Endothelial cell (in vitro differentiated cells): ENCODE data around the gene NAV3. TPM values are rescaled to one million over a fixed set of nuclear protein-coding genes. Genes with fewer than 3 reads are reported as not detected.

Experiments used
- DNase-seq: peaks from one replicate; pipeline ENCODE4 v3.0.0; 2021; ENCODE audit warnings: low spot score
- H3K27ac Mint-ChIP-seq: one replicate; pipeline ENCODE4 v1.8.0; 2021; ENCODE audit warnings: mixed read lengths, inconsistent platforms; ENCODE audit not compliant: unreplicated experiment
- H3K27me3 Mint-ChIP-seq: one replicate; pipeline ENCODE4 v1.8.0; 2021; ENCODE audit warnings: mild to moderate bottlenecking, moderate library complexity, mixed read lengths, inconsistent platforms; ENCODE audit not compliant: unreplicated experiment
- H3K36me3 Mint-ChIP-seq: one replicate; pipeline ENCODE4 v1.8.0; 2021; ENCODE audit warnings: mild to moderate bottlenecking, low read depth, mixed read lengths, inconsistent platforms; ENCODE audit not compliant: unreplicated experiment
- H3K4me1 Mint-ChIP-seq: one replicate; pipeline ENCODE4 v1.8.0; 2021; ENCODE audit warnings: mild to moderate bottlenecking, mixed read lengths, inconsistent platforms; ENCODE audit not compliant: unreplicated experiment
- H3K4me3 Mint-ChIP-seq: one replicate; pipeline ENCODE4 v1.8.0; 2021; ENCODE audit warnings: mild to moderate bottlenecking, mixed read lengths, inconsistent platforms; ENCODE audit not compliant: unreplicated experiment
- H3K9me3 Mint-ChIP-seq: one replicate; pipeline ENCODE4 v1.8.0; 2021; ENCODE audit warnings: mixed read lengths, inconsistent platforms; ENCODE audit not compliant: unreplicated experiment
- CTCF ChIP-seq: fragments of 200-600 bp; sonication (generic); IDR thresholded peaks from one replicate; pipeline ENCODE4 v1.5.0; 2021; ENCODE audit warnings: antibody characterized with exemption; ENCODE audit not compliant: unreplicated experiment
- total RNA-seq: library from RNA; stranded (reverse); fragmentation: NEBNext Ultra II Directional; extraction: Animal tissue kit (Norgen Biotek cat#: 25700); gene quantifications from one replicate; pipeline ENCODE4 v1.2.1, GENCODE V29; 2021; ENCODE audit not compliant: unreplicated experiment

Gene NAV3
- total RNA-seq, 1 donor from 2014 or later, result 20.3 TPM

GRCh38 chr12:78210506-78210860 lies 379.8 kb downstream of the NAV3 start:
- Mint-ChIP-seq H3K4me3 (no peak overlapping the region), H3K4me1 (no peaks in the 10 kb centered on the region), H3K27me3 (peaks cover 1% of the 10 kb centered on the region), H3K27ac (no peak overlapping the region), H3K36me3 (no peaks in the 10 kb centered on the region), H3K9me3 (no peaks in the 10 kb centered on the region)
- no peak for TF ChIP-seq CTCF
- DNase-seq, result no peak

GRCh38 chr12:78210894-78211302 lies 380.2 kb downstream of the NAV3 start:
- no peak for DNase-seq
- no peaks in the 10 kb centered on the region for H3K4me1 Mint-ChIP-seq

GRCh38 chr12:78220811-78221210 lies 390.1 kb downstream of the NAV3 start:
- DNase-seq, result no peak
- TF ChIP-seq CTCF, result no peak
- Mint-ChIP-seq H3K4me1 (no peaks in the 10 kb centered on the region), H3K9me3 (no peaks in the 10 kb centered on the region), H3K27me3 (no peaks in the 10 kb centered on the region), H3K36me3 (no peaks in the 10 kb centered on the region), H3K27ac (no peak overlapping the region), H3K4me3 (no peak overlapping the region)

More at GRCh38 chr12:78210894-78211302, 380.2 kb downstream of the NAV3 start:
- peaks cover 1% of the 10 kb centered on the region for H3K27me3 Mint-ChIP-seq
- H3K27ac Mint-ChIP-seq, result no peak overlapping the region
- no peak for TF ChIP-seq CTCF
- H3K4me3 Mint-ChIP-seq, result no peak overlapping the region
- H3K9me3 Mint-ChIP-seq, result no peaks in the 10 kb centered on the region
- no peaks in the 10 kb centered on the region for H3K36me3 Mint-ChIP-seq

- no peaks in the 10 kb centered on the region for H3K9me3 Mint-ChIP-seq
- TF ChIP-seq CTCF, result no peak
- DNase-seq, result no peak
- H3K36me3 Mint-ChIP-seq, result no peaks in the 10 kb centered on the region
- H3K4me3 Mint-ChIP-seq, result no peak overlapping the region
- H3K27ac Mint-ChIP-seq, result no peak overlapping the region
- peaks cover under 1% of the 10 kb centered on the region for H3K4me1 Mint-ChIP-seq
- H3K27me3 Mint-ChIP-seq, result no peaks in the 10 kb centered on the region
These were observed 393.5 kb downstream of the NAV3 start for GRCh38 chr12:78224154-78224553.

GRCh38 chr12:78226763-78227162 lies 396.1 kb downstream of the NAV3 start:
- H3K36me3 Mint-ChIP-seq, result no peaks in the 10 kb centered on the region
- no peak for TF ChIP-seq CTCF

More at GRCh38 chr12:78226763-78227162, 396.1 kb downstream of the NAV3 start:
- no peak for DNase-seq
- peaks cover 12% of the 10 kb centered on the region for H3K4me1 Mint-ChIP-seq
- H3K27ac Mint-ChIP-seq, result no peak overlapping the region
- no peak overlapping the region for H3K4me3 Mint-ChIP-seq
- H3K9me3 Mint-ChIP-seq, result no peaks in the 10 kb centered on the region
- H3K27me3 Mint-ChIP-seq, result no peaks in the 10 kb centered on the region
